HepG2 (cell line): ENCODE results near the gene KLF6. TPM values are rescaled to one million over a fixed set of nuclear protein-coding genes. Genes with fewer than 3 reads are reported as not detected.

ENCODE experiments used
- ARHGAP35 ChIP-seq: sonication (generic); formaldehyde crosslinking; IDR thresholded peaks from 2 replicates; pipeline ENCODE4 v1.9.0; 2022; ENCODE audit warnings: mild to moderate bottlenecking, inconsistent platforms, moderate library complexity, missing genetic modification reagents, borderline replicate concordance
- FOXM1 ChIP-seq: sonication (generic); formaldehyde crosslinking; IDR thresholded peaks from 2 replicates; pipeline ENCODE4 v1.5.0; 2020; ENCODE audit warnings: missing genetic modification reagents
- FOXO1 ChIP-seq: sonication (generic); formaldehyde crosslinking; IDR thresholded peaks from 2 replicates; pipeline ENCODE4 v1.4.0; 2020; ENCODE audit warnings: missing genetic modification reagents
- HMGXB3 ChIP-seq: sonication (generic); formaldehyde crosslinking; IDR thresholded peaks from 2 replicates; pipeline ENCODE4 v1.4.0; 2020; ENCODE audit warnings: missing genetic modification reagents, borderline replicate concordance
- MLXIP ChIP-seq: sonication (generic); formaldehyde crosslinking; IDR thresholded peaks from 2 replicates; pipeline ENCODE4 v1.9.0; 2021; ENCODE audit warnings: missing genetic modification reagents, borderline replicate concordance
- RARA ChIP-seq: IDR thresholded peaks from 2 replicates; pipeline ENCODE4 v1.6.1; 2016; ENCODE audit warnings: missing genetic modification reagents, missing compliant biosample characterization
- SPEN ChIP-seq: sonication (generic); formaldehyde crosslinking; IDR thresholded peaks from 2 replicates; pipeline ENCODE4 v1.5.1; 2020; ENCODE audit warnings: low read depth, mild to moderate bottlenecking, missing genetic modification reagents
- TBX2 ChIP-seq: sonication (generic); formaldehyde crosslinking; IDR thresholded peaks from 2 replicates; pipeline ENCODE4 v1.5.0; 2020; ENCODE audit warnings: missing genetic modification reagents, mild to moderate bottlenecking, borderline replicate concordance
- U2AF1 ChIP-seq: fragments of 200-400 bp; formaldehyde crosslinking; optimal IDR thresholded peaks from 2 replicates; pipeline ENCODE3; 2017; ENCODE audit warnings: mild to moderate bottlenecking, low read depth, low read length
- ZBTB3 ChIP-seq: sonication (generic); formaldehyde crosslinking; IDR thresholded peaks from 2 replicates; pipeline ENCODE4 v1.4.0; 2020; ENCODE audit warnings: low read depth, mild to moderate bottlenecking, moderate library complexity, missing genetic modification reagents, borderline replicate concordance
- ZFYVE20 ChIP-seq: sonication (generic); formaldehyde crosslinking; IDR thresholded peaks from 2 replicates; pipeline ENCODE4 v1.8.0; 2023; ENCODE audit warnings: low read depth, mild to moderate bottlenecking, moderate library complexity, missing genetic modification reagents, borderline replicate concordance
- ZKSCAN8 ChIP-seq: IDR thresholded peaks from 2 replicates; pipeline ENCODE4 v1.6.1; 2016; ENCODE audit warnings: borderline replicate concordance, missing genetic modification reagents, missing compliant biosample characterization
- ZMYM3 ChIP-seq: sonication (generic); formaldehyde crosslinking; IDR thresholded peaks from 2 replicates; pipeline ENCODE4 v1.5.1; 2020; ENCODE audit warnings: mild to moderate bottlenecking, missing genetic modification reagents
- ZNF274 ChIP-seq: sonication (generic); formaldehyde crosslinking; IDR thresholded peaks from 2 replicates; pipeline ENCODE4 v1.5.1; 2020; ENCODE audit warnings: mild to moderate bottlenecking, missing genetic modification reagents
- ZNF558 ChIP-seq: sonication (generic); formaldehyde crosslinking; IDR thresholded peaks from 2 replicates; pipeline ENCODE4 v1.9.0; 2022; ENCODE audit warnings: mild to moderate bottlenecking, missing genetic modification reagents, borderline replicate concordance
- polyA plus RNA-seq, 8 experiments: library from polyadenylated mRNA; depleted of rRNA in 3 of 8; stranded (reverse) in 7 of 8; unstranded in 1 of 8; fragments of >200 nt; fragmentation: Illumina TruSeq in 4 of 8; extraction: Trizol in 4 of 8; gene quantifications; 2 replicates each; pipeline versions ENCODE4 v1.2.1 to v1.2.3, GENCODE V29; 2011 to 2016; ENCODE audit warnings: low read depth in 4 of 8, missing spikeins in 1 of 8, mixed read lengths in 1 of 8; ENCODE audit not compliant: insufficient read depth in 1 of 8
- total RNA-seq, 5 experiments: library from RNA; depleted of rRNA; stranded (reverse); fragments of >200 nt; fragmentation: Illumina TruSeq; extraction: Trizol; gene quantifications; 2 replicates each; pipeline ENCODE4 v1.2.3, GENCODE V29; 2016; ENCODE audit warnings: low read depth in 1 of 5
- TF ChIP-seq, protein P1 (sequence below): sonication (generic); formaldehyde crosslinking; IDR thresholded peaks from 2 replicates; pipeline ENCODE4 v1.8.0; 2023; ENCODE audit warnings: mild to moderate bottlenecking, missing genetic modification reagents
- TF ChIP-seq, protein P2 (sequence below): sonication (generic); formaldehyde crosslinking; IDR thresholded peaks from 2 replicates; pipeline ENCODE4 v1.4.0; 2020; ENCODE audit warnings: mild to moderate bottlenecking, missing genetic modification reagents, borderline replicate concordance

Gene KLF6
- total and polyA plus RNA-seq, 2 of the 13 experiments (the other 11 are each of a cell fraction or from before 2014, with no cell fraction given), result 27.0 to 71.9 TPM

DNA sequence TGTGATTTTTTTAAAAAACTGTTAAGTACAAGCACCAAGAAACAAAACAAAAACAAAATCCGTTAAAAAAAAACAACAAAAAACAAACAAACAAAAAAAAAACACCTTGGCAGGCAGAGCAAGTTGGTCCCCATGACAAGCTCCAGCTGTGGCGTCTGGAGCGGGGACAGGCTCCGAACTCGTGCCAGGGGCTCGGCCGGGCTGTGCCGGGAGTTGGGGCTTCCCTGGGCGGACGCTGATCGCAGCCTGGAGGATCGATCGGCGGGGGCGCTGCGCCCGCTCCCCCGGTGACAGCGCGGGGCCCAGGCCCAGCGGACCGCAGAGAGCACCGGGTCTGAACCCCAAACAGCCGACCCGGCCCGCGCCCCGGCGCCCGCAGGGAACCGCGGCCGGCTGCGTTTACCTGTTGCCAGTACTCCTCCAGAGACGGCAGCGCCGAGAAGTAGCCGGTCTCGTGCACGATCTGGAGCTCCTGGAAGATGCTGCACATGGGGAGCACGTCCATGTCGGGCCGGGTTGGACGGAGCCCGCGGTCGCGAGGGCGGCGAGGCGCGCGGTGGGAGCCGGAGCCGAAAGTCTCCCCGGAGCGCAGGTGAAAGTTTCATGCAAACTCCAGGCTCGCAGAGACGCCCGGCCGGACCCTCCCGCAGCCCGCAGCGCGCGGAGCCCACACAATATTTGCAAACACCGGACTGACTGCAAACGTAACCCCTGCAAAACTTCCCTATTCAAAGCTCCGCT is at the start of gene KLF6 (continued):
- TF ChIP-seq HMGXB3 (CRISPR knock-in tag) (0 out of 2 replicates have a peak, but pooled peaks have one; percentile 8), MLXIP (CRISPR knock-in tag) (peak; percentile 60; the same call in 1 of the 2 replicates), ZKSCAN8 (CRISPR knock-in tag) (0 out of 2 replicates have a peak, but pooled peaks have one; percentile 50), FOXO1 (CRISPR knock-in tag) (no peak), U2AF1 (peak; percentile 26), FOXM1 (CRISPR knock-in tag) (no peak), ARHGAP35 (CRISPR knock-in tag) (peak; percentile 70; the same call in 1 of the 2 replicates), ZBTB3 (CRISPR knock-in tag) (no peak), ZFYVE20 (CRISPR knock-in tag) (0 out of 2 replicates have a peak, but pooled peaks have one; percentile 22), RARA (0 out of 2 replicates have a peak, but pooled peaks have one; percentile 4), SPEN (CRISPR knock-in tag) (no peak), TBX2 (CRISPR knock-in tag) (peak; percentile 69; the same call in 1 of the 2 replicates), ZNF274 (CRISPR knock-in tag) (peak; percentile 65), ZNF558 (CRISPR knock-in tag) (no peak), ZMYM3 (CRISPR knock-in tag) (no peak)
- TF ChIP-seq, protein P1, sequence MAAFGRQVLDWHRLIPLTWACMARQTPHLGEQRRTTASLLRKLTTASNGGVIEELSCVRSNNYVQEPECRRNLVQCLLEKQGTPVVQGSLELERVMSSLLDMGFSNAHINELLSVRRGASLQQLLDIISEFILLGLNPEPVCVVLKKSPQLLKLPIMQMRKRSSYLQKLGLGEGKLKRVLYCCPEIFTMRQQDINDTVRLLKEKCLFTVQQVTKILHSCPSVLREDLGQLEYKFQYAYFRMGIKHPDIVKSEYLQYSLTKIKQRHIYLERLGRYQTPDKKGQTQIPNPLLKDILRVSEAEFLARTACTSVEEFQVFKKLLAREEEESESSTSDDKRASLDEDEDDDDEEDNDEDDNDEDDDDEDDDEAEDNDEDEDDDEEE, result 0 out of 2 replicates have a peak, but pooled peaks have one; percentile 54
- TF ChIP-seq, protein P2, sequence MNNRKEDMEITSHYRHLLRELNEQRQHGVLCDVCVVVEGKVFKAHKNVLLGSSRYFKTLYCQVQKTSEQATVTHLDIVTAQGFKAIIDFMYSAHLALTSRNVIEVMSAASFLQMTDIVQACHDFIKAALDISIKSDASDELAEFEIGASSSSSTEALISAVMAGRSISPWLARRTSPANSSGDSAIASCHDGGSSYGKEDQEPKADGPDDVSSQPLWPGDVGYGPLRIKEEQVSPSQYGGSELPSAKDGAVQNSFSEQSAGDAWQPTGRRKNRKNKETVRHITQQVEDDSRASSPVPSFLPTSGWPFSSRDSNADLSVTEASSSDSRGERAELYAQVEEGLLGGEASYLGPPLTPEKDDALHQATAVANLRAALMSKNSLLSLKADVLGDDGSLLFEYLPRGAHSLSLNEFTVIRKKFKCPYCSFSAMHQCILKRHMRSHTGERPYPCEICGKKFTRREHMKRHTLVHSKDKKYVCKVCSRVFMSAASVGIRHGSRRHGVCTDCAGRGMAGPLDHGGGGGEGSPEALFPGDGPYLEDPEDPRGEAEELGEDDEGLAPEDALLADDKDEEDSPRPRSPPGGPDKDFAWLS (CRISPR knock-in tag), result no peak
